OCI-M1 (cell line): Measurements from ENCODE around the gene SLFN5.
A peak's percentile ranks its signal among the peaks of the same experiment; 100 is the strongest.
"Not testable (repeated sequence)": the region's sequence is repeated elsewhere in the genome, so short reads cannot be mapped to it uniquely, and the experiment has no call there.

Experiments
- DNase-seq: peaks from one replicate; lab custom pipeline; 2025; lab: John Stamatoyannopoulos, UW

Gene SLFN5

GRCh38 chr17:35242805-35243560 lies at the start of gene SLFN5:
Gene SLFN5 (plus strand): TSS chr17:35243072. CDS start chr17:35258691, 15,619 bp downstream.
- peak; percentile 89 for DNase-seq

- not testable (repeated sequence) for DNase-seq
Observed at GRCh38 chr17:35194001-35194400, 48.9 kb upstream of the SLFN5 start, which contains the start of gene SLC35G3. Gene SLC35G3 (minus strand): TSS chr17:35194393. CDS start chr17:35194307, 86 bp downstream.

- not testable (repeated sequence) for DNase-seq
Observed at GRCh38 chr17:35195062-35195461, 47.8 kb upstream of the SLFN5 start.

DNA sequence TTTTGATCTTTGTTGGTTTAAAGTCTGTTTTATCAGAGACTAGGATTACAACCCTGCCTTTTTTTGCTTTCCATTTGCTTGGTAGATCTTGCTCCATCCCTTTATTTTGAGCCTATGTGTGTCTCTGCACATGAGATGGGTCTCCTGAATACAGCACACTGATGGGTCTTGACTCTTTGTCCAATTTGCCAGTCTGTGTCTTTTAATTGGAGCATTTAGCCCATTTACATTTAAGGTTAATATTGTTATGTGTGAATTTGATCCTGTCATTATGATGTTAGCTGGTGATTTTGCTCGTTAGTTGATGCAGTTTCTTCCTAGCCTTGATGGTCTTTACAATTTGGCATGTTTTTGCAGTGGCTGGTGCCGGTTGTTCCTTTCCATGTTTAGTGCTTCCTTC lies 40.3 kb upstream of the SLFN5 start:
- not testable (repeated sequence) for DNase-seq

GRCh38 chr17:35210741-35211140 lies 32.1 kb upstream of the SLFN5 start:
- DNase-seq: no peak

DNA sequence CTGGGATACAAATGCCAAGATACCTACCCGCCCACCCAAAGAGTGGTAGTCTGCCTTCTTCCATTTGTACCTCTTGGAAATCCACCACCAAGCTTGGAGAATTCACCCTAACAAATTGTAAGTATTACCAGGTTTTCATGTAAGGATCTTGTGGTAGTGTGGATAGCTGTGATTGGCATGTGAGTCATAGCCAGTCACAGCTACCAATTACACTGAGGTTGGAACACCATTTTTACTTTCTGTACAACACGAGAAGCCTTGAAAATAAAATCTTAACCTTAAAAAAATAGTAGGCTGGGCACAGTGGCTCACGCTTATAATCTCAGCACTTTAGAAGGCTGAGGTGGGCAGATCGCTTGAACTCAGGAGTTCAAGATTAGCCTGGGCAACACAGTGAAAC lies 30.2 kb upstream of the SLFN5 start:
- DNase-seq: no peak

- DNase-seq: no peak
Observed at GRCh38 chr17:35213412-35213940, 29.4 kb upstream of the SLFN5 start.

DNA sequence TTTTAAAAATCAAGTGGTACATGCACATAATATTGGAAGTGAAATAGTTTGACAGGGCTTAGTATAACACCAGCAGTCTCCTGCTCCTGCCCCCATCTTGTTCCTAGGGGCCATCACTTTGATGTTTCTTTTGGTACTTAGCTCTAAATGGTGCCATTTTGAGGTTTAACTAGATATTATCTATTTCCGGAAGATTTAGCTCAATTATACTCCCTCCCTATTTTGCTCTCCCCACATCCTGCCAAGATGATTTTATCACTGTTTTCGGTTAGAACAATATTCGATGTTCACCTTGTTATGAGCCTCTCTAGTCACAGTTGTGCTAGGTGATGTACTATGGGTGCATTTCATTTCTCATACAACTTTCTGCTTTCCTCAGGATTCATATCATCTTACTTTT lies 28.7 kb upstream of the SLFN5 start:
- no peak for DNase-seq

DNA sequence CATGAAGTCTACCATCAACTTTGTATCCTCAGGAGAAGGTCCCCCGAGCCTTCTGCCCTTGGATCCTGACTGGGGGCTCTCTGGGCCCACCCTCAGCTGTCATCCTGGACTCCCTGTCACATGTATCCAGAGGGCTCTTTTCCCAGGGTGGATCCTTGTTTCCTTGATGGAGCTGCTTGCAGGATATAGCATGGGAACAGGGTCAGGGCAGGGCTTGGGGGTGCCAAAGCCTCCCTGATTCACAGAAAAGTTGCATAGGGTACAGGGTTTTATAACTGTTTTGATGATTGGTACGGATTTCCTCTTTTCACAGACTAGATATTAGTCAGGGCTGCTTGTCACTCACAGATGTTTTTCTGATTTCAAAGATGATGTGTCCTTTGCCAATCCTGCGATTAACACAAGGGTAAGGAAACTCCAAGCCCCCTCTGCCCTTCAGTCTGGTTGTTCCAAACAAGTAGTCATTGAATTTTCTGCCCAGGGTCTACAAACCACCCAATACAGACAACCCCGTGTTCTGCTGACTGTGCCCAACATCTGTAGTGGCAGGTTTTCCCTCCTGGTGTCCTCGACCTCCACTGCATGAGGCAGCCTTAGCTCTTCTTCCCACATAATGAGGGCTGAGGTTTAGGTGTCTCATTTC lies 28.1 kb upstream of the SLFN5 start:
- DNase-seq: no peak

- DNase-seq: no peak
Observed at GRCh38 chr17:35217107-35217506, 25.8 kb upstream of the SLFN5 start.

DNA sequence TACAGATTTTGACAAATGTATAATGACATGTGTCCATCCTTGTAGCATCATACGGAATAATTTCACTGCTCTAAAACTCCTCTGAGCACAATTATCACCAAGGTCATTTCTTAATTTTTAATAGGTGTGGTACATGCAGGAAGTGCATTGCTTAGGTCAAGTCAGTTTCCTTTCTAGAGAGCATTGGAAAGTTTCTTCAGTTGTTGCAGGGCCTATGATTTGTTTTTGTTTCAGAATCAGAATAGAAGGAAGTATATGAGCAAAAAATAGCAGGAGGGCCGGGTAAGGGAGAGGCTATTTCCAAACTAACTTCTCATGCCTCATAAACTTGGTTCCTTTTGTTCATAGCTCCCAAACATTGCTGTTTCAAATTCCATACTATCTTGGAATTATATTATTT lies 24.0 kb upstream of the SLFN5 start:
- DNase-seq: no peak

GRCh38 chr17:35222452-35222851 lies 20.4 kb upstream of the SLFN5 start:
- DNase-seq: no peak

- DNase-seq: no peak
Observed at GRCh38 chr17:35224436-35224835, 18.4 kb upstream of the SLFN5 start.

- DNase-seq: no peak
Observed at GRCh38 chr17:35227546-35227945, 15.3 kb upstream of the SLFN5 start.

DNA sequence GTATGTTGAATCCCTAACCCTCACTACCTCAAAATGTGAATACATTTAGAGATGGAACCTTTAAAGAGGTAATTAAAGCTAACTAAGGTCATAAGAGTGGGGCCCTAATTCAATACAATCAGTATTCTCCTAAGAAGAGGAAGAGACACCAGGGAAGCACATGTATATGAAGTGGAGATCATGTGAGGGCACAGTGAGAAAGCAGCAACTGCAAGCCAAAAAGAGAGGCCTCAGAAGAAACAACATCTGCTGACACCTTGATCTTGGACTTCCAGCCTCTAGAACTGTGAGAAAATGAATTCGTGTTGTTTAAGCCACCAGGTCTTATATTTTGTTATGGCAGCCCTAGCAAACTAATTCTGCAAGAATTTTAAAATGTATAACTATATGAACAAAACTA lies 13.2 kb upstream of the SLFN5 start:
- DNase-seq: no peak

DNA sequence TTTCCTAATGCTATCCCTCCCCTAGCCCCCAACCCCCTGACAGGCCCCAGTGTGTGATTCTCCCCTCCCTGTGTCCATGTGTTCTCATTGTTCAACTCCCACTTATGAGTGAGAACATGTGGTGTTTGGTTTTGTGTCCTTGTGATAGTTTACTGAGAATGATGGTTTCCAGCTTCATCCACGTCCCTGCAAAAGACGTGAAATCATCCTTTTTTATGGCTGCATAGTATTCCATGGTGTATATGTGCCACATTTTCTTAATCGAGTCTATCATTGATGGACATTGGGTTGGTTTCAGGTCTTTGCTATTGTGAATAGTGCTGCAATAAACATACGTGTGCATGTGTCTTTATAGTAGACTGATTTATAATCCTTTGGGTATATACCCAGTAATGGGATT lies 8.6 kb upstream of the SLFN5 start:
- DNase-seq: not testable (repeated sequence)

DNA sequence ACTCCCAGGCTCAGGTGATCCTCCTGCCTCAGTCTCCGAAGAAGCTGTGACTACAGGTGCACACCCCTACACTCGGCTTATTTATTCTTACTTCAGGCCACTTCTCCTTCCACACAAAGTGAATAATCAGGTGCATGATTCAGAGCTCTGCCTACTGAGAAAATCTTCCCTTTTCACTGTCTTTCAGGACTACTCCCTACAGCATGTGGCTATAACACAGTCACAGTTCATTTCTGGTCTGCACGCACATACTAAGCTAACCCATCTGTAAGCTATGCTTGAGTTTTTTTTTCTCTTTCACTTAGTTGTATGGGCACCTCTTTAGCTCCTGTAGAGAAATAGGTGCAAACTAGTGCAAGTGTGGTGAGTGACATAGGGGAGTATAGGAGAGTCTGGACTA lies 7.6 kb upstream of the SLFN5 start:
- no peak for DNase-seq

DNA sequence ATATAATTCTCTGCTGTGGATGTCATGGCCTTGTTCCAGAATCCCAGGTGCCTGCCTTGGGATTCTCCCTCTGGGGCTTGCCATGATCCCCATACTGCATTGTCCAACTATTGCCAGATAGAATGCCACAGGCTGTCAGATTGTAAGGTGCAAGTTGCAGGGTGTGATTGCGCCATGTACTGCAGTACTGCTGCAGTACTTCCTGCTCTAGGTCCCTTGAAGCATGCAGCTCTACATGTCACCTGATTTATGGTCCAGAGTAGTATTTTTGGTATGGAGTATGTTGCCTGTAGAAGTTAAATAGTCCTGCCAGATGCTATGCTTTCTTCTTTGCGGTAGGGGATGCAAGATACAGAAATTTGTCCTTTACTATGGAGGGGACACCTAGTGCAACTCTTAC lies 7.0 kb upstream of the SLFN5 start:
- DNase-seq: no peak

GRCh38 chr17:35236821-35237220 lies 6.1 kb upstream of the SLFN5 start:
- no peak for DNase-seq

GRCh38 chr17:35238821-35239220 lies 4.1 kb upstream of the SLFN5 start:
- no peak for DNase-seq

GRCh38 chr17:35239823-35240222 lies 3.0 kb upstream of the SLFN5 start:
- no peak for DNase-seq

GRCh38 chr17:35240861-35241260 lies 2.0 kb upstream of the SLFN5 start:
- DNase-seq: no peak

GRCh38 chr17:35241520-35241919 lies 1.4 kb upstream of the SLFN5 start:
- DNase-seq: no peak
